ENCODE data around the gene LGALSL.

DNA sequence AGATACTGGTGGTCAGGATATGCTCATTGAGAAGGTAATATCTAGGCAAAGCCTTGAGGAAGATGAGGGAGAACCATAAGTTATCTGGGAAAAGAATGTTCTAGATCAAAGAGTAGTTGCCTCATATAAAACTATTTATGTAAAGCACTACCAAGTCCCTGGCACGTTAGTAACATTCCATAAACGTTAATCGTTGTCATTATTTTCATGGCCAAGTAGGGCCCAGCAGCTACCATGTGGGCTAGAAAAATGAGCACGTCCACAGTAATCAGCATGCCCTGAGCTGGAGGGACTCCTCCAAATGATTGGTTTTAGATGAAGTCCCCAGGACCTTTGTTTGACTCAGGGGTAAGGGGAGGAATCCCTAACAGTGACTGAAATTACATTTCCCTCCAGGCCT is 37.5 kb downstream of the LGALSL start:
- TF ChIP-seq CTCF (IDR thresholded peaks at IDR 0.05 in 4 of 5, conservative IDR thresholded peaks at IDR 0.05 in 1 of 5) (no peak), POLR2A (IDR thresholded peaks at IDR 0.05) (no peak)
